Measurements from ENCODE around the gene CLCN2.

The CLCN2 gene

DNA sequence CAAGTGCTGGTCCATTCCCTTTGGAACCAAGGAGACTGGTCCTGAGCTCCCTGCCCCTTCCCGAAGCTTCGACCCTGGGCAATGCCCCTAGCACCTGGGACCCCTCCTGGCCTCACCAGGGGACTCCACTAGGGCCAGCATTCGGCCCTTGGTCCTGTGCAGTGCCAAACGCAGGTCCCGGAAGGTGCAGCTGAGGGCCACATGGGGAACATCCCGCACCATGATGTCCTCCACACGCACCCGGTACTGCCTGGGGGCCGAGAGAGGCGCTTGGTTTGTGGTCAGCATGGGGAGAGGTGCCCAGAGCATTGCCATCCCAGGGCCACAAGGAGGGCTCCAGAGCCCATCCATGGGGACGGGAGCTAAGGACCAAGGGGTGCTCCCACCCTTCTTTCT is 7.9 kb downstream of the CLCN2 start:
- DNase-seq (ENCODE audit: low read depth in 1 of 2, low spot score in 1 of 2) = no peak
- Histone ChIP-seq H3K27ac (replicated peaks) (no peak overlapping the region), H3K27me3 (ENCODE audit: insufficient read depth, poor library complexity, severe bottlenecking) (no peaks in the 10 kb centered on the region), H3K4me3 (replicated peaks; ENCODE audit: insufficient read depth, low read length) (no peak overlapping the region)
- TF ChIP-seq GABPA (IDR thresholded peaks at IDR 0.05; ENCODE audit: low read depth) (no peak), POLR2AphosphoS5 (IDR thresholded peaks at IDR 0.05; ENCODE audit: low read depth) (no peak), SPI1 (IDR thresholded peaks at IDR 0.05; ENCODE audit: borderline replicate concordance, low read depth) (no peak)
- TF ChIP-seq, protein P1, sequence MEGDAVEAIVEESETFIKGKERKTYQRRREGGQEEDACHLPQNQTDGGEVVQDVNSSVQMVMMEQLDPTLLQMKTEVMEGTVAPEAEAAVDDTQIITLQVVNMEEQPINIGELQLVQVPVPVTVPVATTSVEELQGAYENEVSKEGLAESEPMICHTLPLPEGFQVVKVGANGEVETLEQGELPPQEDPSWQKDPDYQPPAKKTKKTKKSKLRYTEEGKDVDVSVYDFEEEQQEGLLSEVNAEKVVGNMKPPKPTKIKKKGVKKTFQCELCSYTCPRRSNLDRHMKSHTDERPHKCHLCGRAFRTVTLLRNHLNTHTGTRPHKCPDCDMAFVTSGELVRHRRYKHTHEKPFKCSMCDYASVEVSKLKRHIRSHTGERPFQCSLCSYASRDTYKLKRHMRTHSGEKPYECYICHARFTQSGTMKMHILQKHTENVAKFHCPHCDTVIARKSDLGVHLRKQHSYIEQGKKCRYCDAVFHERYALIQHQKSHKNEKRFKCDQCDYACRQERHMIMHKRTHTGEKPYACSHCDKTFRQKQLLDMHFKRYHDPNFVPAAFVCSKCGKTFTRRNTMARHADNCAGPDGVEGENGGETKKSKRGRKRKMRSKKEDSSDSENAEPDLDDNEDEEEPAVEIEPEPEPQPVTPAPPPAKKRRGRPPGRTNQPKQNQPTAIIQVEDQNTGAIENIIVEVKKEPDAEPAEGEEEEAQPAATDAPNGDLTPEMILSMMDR (IDR thresholded peaks at IDR 0.05; ENCODE audit: insufficient read depth, low read length) = no peak
- TF ChIP-seq, protein P2, sequence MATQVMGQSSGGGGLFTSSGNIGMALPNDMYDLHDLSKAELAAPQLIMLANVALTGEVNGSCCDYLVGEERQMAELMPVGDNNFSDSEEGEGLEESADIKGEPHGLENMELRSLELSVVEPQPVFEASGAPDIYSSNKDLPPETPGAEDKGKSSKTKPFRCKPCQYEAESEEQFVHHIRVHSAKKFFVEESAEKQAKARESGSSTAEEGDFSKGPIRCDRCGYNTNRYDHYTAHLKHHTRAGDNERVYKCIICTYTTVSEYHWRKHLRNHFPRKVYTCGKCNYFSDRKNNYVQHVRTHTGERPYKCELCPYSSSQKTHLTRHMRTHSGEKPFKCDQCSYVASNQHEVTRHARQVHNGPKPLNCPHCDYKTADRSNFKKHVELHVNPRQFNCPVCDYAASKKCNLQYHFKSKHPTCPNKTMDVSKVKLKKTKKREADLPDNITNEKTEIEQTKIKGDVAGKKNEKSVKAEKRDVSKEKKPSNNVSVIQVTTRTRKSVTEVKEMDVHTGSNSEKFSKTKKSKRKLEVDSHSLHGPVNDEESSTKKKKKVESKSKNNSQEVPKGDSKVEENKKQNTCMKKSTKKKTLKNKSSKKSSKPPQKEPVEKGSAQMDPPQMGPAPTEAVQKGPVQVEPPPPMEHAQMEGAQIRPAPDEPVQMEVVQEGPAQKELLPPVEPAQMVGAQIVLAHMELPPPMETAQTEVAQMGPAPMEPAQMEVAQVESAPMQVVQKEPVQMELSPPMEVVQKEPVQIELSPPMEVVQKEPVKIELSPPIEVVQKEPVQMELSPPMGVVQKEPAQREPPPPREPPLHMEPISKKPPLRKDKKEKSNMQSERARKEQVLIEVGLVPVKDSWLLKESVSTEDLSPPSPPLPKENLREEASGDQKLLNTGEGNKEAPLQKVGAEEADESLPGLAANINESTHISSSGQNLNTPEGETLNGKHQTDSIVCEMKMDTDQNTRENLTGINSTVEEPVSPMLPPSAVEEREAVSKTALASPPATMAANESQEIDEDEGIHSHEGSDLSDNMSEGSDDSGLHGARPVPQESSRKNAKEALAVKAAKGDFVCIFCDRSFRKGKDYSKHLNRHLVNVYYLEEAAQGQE (IDR thresholded peaks at IDR 0.05; ENCODE audit: insufficient replicate concordance, low read depth) = no peak

DNA sequence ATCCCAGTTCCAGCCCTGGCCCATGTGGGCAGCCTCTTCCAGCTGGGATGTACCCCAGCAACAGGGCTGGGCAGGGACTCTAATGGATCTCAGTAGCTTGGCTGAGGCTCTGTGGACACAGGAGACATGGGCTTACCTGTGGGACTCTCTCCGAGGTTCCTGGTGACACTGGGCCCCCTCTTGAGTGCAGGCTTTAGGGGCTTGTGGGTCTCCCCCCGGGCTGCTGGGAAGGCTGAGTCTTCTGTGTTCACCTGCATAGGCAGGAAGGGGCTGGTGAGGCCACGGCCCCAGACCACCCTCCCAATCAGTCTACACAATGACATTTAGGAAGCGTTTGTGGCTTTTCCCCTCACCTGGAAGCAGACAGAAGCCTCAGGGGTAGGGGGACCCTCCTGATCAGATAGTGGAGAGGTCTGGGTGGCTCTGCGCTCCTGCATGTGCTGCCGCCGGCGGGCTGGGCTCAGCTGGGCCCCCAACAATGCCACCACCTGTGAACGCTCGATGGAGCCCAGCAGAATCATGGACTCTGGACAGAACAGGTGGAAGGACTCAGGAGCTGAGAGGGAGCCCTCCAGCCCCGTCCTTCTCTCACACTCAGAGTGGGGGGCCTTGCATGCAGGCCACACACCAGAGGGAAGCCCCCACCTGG is 8.4 kb downstream of the CLCN2 start:
- Histone ChIP-seq H3K4me3 (replicated peaks; ENCODE audit: insufficient read depth, low read length) (no peak overlapping the region), H3K27me3 (ENCODE audit: insufficient read depth, poor library complexity, severe bottlenecking) (no peaks in the 10 kb centered on the region), H3K27ac (replicated peaks) (no peak overlapping the region)
- TF ChIP-seq GABPA (IDR thresholded peaks at IDR 0.05; ENCODE audit: low read depth) (no peak), SPI1 (IDR thresholded peaks at IDR 0.05; ENCODE audit: borderline replicate concordance, low read depth) (no peak), POLR2AphosphoS5 (IDR thresholded peaks at IDR 0.05; ENCODE audit: low read depth) (no peak)
- TF ChIP-seq, protein P2 (IDR thresholded peaks at IDR 0.05; ENCODE audit: insufficient replicate concordance, low read depth) = no peak
- TF ChIP-seq, protein P1 (IDR thresholded peaks at IDR 0.05; ENCODE audit: insufficient read depth, low read length) = no peak
- DNase-seq (ENCODE audit: low read depth in 1 of 2, low spot score in 1 of 2) = no peak

DNA sequence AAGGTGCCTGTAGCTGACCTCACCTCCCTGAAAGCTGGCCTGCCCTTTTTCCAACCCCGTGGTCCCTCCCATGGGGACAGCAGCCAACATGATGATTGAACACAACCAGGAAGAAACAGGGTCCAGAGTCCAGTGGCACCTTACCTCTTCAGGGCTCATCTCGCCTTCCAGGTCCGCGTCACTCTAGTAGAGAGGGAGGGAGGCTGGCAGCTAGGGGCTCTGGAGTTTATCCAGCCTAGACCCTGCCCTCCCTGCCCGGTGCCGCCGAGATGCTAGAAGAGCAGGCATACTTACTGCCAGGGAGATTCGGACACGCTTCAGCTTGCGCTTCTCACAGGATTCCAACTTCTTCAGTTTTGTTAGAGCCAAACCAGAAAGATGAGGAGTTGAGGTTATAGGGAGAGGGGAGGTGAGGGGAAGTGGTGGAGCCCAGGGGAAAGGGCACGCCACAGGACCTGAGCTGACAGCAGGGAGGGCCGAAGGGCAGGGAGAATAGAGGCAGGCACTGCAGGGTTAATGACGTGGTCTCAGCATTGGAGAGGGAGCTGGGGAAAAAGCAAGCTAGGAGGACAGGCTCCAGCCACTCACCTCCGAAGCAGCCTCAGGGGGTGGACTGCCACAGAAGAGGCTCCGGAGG is 9.1 kb downstream of the CLCN2 start:
- H3K4me3 ChIP-seq (replicated peaks; ENCODE audit: insufficient read depth, low read length) = no peak overlapping the region
- no peak for TF ChIP-seq POLR2AphosphoS5 (IDR thresholded peaks at IDR 0.05; ENCODE audit: low read depth)
- TF ChIP-seq, protein P2 (IDR thresholded peaks at IDR 0.05; ENCODE audit: insufficient replicate concordance, low read depth) = no peak
- no peak for TF ChIP-seq GABPA (IDR thresholded peaks at IDR 0.05; ENCODE audit: low read depth)
- TF ChIP-seq SPI1 (IDR thresholded peaks at IDR 0.05; ENCODE audit: borderline replicate concordance, low read depth) = no peak
- TF ChIP-seq, protein P1 (IDR thresholded peaks at IDR 0.05; ENCODE audit: insufficient read depth, low read length) = no peak
- no peak for DNase-seq (ENCODE audit: low read depth in 1 of 2, low spot score in 1 of 2)
- H3K27ac ChIP-seq (replicated peaks) = no peak overlapping the region
- H3K27me3 ChIP-seq (ENCODE audit: insufficient read depth, poor library complexity, severe bottlenecking) = no peaks in the 10 kb centered on the region
